Gastrocnemius medialis (tissue), 4 donors: ENCODE measurements around the gene CDC37L1.

ENCODE experiments used
- CTCF ChIP-seq, 5 experiments: fragments of 450-650 bp in 3 of 5; fragments of 200-600 bp in 2 of 5; sonication (generic) in 2 of 5; IDR thresholded peaks in 4 of 5; conservative IDR thresholded peaks in 1 of 5; 1 replicate in 4 of 5; 2 replicates in 1 of 5; pipeline ENCODE4 v1.5.1; 2016 to 2019; ENCODE audit warnings: antibody characterized with exemption in 5 of 5, mild to moderate bottlenecking in 3 of 5, moderate library complexity in 3 of 5
- POLR2A ChIP-seq, 2 donors: fragments of 450-650 bp; IDR thresholded peaks; one replicate each; pipeline ENCODE4 v1.6.1; 2017; ENCODE audit warnings: antibody characterized with exemption in 2 of 2, mild to moderate bottlenecking in 2 of 2, moderate library complexity in 2 of 2

- TF ChIP-seq CTCF (IDR thresholded peaks at IDR 0.05 in 4 of 5, conservative IDR thresholded peaks at IDR 0.05 in 1 of 5) (no peak), POLR2A (IDR thresholded peaks at IDR 0.05) (no peak)
Observed at GRCh38 chr9:4662989-4663792, 16.2 kb upstream of the CDC37L1 start.
